Fibroblast of lung (primary cell): ENCODE results near the gene POLE3.

Experiments used
- EZH2 ChIP-seq: IDR thresholded peaks from 2 replicates; pipeline ENCODE4 v1.5.1; 2012; ENCODE audit warnings: low read length, control low read depth, mild to moderate bottlenecking; ENCODE audit errors: missing control alignments
- TF ChIP-seq, protein P1 (sequence below), 2 donors: IDR thresholded peaks in 1 of 2; conservative IDR thresholded peaks in 1 of 2; 1 replicate in 1 of 2; 2 replicates in 1 of 2; pipeline ENCODE4 v1.5.1; 2011 to 2012; ENCODE audit warnings: low read length in 2 of 2, control low read depth in 1 of 2, inconsistent platforms in 1 of 2, low read depth in 1 of 2, mild to moderate bottlenecking in 1 of 2

DNA sequence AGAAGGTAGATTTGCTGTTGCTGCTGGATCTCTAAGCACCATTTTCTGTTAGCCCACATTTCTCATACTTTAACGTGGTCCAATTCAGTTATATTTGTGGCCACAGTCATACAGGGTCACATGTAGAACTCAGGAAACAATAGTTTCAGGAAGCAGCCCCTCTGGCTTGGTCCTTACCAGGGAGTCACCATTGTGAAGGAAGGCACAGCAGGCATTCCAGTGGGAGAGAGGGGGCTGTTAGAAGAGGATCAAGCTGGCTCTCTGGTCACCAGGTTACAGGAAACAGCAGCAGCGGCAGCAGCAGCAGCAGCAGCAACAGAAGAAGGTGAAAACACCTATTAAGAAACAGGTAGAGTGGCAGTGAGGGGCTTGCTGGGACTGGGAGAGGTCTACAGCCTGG is 14.6 kb upstream of the POLE3 start:
- TF ChIP-seq, protein P1, sequence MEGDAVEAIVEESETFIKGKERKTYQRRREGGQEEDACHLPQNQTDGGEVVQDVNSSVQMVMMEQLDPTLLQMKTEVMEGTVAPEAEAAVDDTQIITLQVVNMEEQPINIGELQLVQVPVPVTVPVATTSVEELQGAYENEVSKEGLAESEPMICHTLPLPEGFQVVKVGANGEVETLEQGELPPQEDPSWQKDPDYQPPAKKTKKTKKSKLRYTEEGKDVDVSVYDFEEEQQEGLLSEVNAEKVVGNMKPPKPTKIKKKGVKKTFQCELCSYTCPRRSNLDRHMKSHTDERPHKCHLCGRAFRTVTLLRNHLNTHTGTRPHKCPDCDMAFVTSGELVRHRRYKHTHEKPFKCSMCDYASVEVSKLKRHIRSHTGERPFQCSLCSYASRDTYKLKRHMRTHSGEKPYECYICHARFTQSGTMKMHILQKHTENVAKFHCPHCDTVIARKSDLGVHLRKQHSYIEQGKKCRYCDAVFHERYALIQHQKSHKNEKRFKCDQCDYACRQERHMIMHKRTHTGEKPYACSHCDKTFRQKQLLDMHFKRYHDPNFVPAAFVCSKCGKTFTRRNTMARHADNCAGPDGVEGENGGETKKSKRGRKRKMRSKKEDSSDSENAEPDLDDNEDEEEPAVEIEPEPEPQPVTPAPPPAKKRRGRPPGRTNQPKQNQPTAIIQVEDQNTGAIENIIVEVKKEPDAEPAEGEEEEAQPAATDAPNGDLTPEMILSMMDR (conservative IDR thresholded peaks at IDR 0.05 in 1 of 2, IDR thresholded peaks at IDR 0.05 in 1 of 2; ENCODE audit: low read depth in 1 of 2, low read length in 2 of 2) = no peak
- TF ChIP-seq EZH2 = no peak
